Natural killer cell (primary cell): ENCODE measurements around the gene GUCY2C. TPM values are rescaled to one million over a fixed set of nuclear protein-coding genes. Genes with fewer than 3 reads are reported as not detected.

Source experiments
- ATAC-seq, 3 donors: fragments of 150-1000 bp in 2 of 3; fragments of 200-7000 bp in 1 of 3; cut with Tn5 transposase; 1 replicate in 1 of 3; 2 replicates in 2 of 3; pipeline ENCODE4 v1.10.0; 2021; ENCODE audit warnings: mild to moderate bottlenecking in 2 of 3, moderate library complexity in 2 of 3
- DNase-seq, 2 donors: peaks; one replicate each; pipeline versions ENCODE4 v3.0.0 to v3.0.0-alpha.2; 2013 to 2021; ENCODE audit warnings: mixed read lengths in 1 of 2
- H3K27ac ChIP-seq: one replicate; pipeline ENCODE4 v1.5.1; 2013; ENCODE audit warnings: mild to moderate bottlenecking, low read length
- H3K27me3 ChIP-seq: one replicate; pipeline ENCODE4 v1.6.1; 2013; ENCODE audit warnings: low read length; ENCODE audit not compliant: control insufficient read depth, insufficient read depth
- H3K36me3 ChIP-seq: one replicate; pipeline ENCODE4 v1.6.1; 2013; ENCODE audit warnings: low read length; ENCODE audit not compliant: control insufficient read depth, insufficient read depth
- H3K4me1 ChIP-seq: one replicate; pipeline ENCODE4 v1.6.1; 2013; ENCODE audit warnings: low read length; ENCODE audit not compliant: control insufficient read depth, insufficient read depth
- H3K4me3 ChIP-seq: one replicate; pipeline ENCODE4 v1.5.1; 2013; ENCODE audit warnings: low read length
- H3K9me3 ChIP-seq: one replicate; pipeline ENCODE4 v1.6.1; 2013; ENCODE audit warnings: low read length; ENCODE audit not compliant: control insufficient read depth, insufficient read depth
- H3K27ac Mint-ChIP-seq, 2 donors: one replicate each; pipeline ENCODE4 v1.8.0; 2022; ENCODE audit warnings: mild to moderate bottlenecking in 2 of 2, mixed read lengths in 2 of 2, moderate library complexity in 1 of 2
- H3K27me3 Mint-ChIP-seq, 2 donors: one replicate each; pipeline ENCODE4 v1.8.0; 2022; ENCODE audit warnings: low read depth in 2 of 2, mixed read lengths in 2 of 2
- H3K36me3 Mint-ChIP-seq: one replicate; pipeline ENCODE4 v1.8.0; 2022; ENCODE audit warnings: mixed read lengths
- H3K4me1 Mint-ChIP-seq, 2 donors: one replicate each; pipeline ENCODE4 v1.8.0; 2022; ENCODE audit warnings: mixed read lengths in 2 of 2
- H3K4me3 Mint-ChIP-seq: one replicate; pipeline ENCODE4 v1.8.0; 2022; ENCODE audit warnings: mild to moderate bottlenecking, moderate library complexity, mixed read lengths
- H3K9me3 Mint-ChIP-seq, 2 donors: one replicate each; pipeline ENCODE4 v1.8.0; 2022; ENCODE audit warnings: mixed read lengths in 2 of 2
- CTCF ChIP-seq: fragments of 200-600 bp; IDR thresholded peaks from one replicate; pipeline ENCODE4 v1.8.0; 2022; ENCODE audit warnings: antibody characterized with exemption
- WGBS: methylation state at CpG from one replicate; pipeline ENCODE4 v1.1.7; 2013; ENCODE audit warnings: missing lambda C conversion rate; ENCODE audit not compliant: insufficient coverage; 5-methylcytosine and 5-hydroxymethylcytosine counted together
- intact Hi-C: fragments of 100-400 bp; cut with micrococcal nuclease; formaldehyde crosslinking; loops from one replicate; pipeline ENCODE4 v1.14.2; 2022
- total RNA-seq, 4 donors: library from RNA; stranded (reverse); fragments of 120-200 nt in 1 of 4; gene quantifications; one replicate each; pipeline versions ENCODE4 v1.2.3 to v1.2.4, GENCODE V29; 2013 to 2022

GUCY2C gene
- total RNA-seq, 3 donors from 2014 or later (not counting 1 experiment from before 2014, with no cell fraction given): not detected

GRCh38 chr12:14589169-14590004, 107.0 kb downstream of the GUCY2C start:
- no peaks in the 10 kb centered on the region for H3K36me3 Mint-ChIP-seq
- TF ChIP-seq CTCF: no peak
- Histone ChIP-seq H3K9me3 (no peaks in the 10 kb centered on the region), H3K36me3 (no peaks in the 10 kb centered on the region), H3K27ac (no peak overlapping the region), H3K27me3 (no peaks in the 10 kb centered on the region), H3K4me1 (no peaks in the 10 kb centered on the region), H3K4me3 (no peak overlapping the region)
- H3K27ac Mint-ChIP-seq: no peak overlapping the region
- no peaks in the 10 kb centered on the region for H3K9me3 Mint-ChIP-seq
- peaks cover 0 to 3% of the 10 kb centered on the region in 2 donors for H3K27me3 Mint-ChIP-seq
- 93% methylated on average over 18 of the region's 18 CpGs for WGBS
- H3K4me3 Mint-ChIP-seq: no peak overlapping the region
- intact Hi-C loops: no loop called here
- ATAC-seq (no peak), DNase-seq (no peak)
- H3K4me1 Mint-ChIP-seq: no peaks in the 10 kb centered on the region

- Mint-ChIP-seq H3K27me3 (no peaks in the 10 kb centered on the region), H3K27ac (no peak overlapping the region), H3K36me3 (no peaks in the 10 kb centered on the region), H3K4me3 (no peak overlapping the region), H3K4me1 (no peaks in the 10 kb centered on the region), H3K9me3 (no peaks in the 10 kb centered on the region)
- intact Hi-C loops: no loop called here
- Histone ChIP-seq H3K4me1 (no peaks in the 10 kb centered on the region), H3K9me3 (no peaks in the 10 kb centered on the region), H3K27me3 (no peaks in the 10 kb centered on the region), H3K27ac (no peak overlapping the region), H3K36me3 (no peaks in the 10 kb centered on the region), H3K4me3 (no peak overlapping the region)
- TF ChIP-seq CTCF: no peak
- ATAC-seq: no peak
- DNase-seq: no peak
- WGBS: 79% methylated on average over 3 of the region's 3 CpGs
Observed at GRCh38 chr12:14588571-14588970, 107.8 kb downstream of the GUCY2C start.

GRCh38 chr12:14578646-14579045, 117.8 kb downstream of the GUCY2C start:
- Mint-ChIP-seq H3K36me3 (no peaks in the 10 kb centered on the region), H3K27me3 (peaks cover 12 to 20% of the 10 kb centered on the region in 2 donors), H3K4me1 (peaks cover 5 to 22% of the 10 kb centered on the region in 2 donors), H3K27ac (no peak overlapping the region), H3K4me3 (no peak overlapping the region), H3K9me3 (no peaks in the 10 kb centered on the region)
- TF ChIP-seq CTCF: no peak
- ATAC-seq (no peak), DNase-seq (no peak)
- H3K27me3 ChIP-seq: no peaks in the 10 kb centered on the region
- no peak overlapping the region for H3K4me3 ChIP-seq
- intact Hi-C loops: no loop called here
- H3K36me3 ChIP-seq: no peaks in the 10 kb centered on the region
- H3K4me1 ChIP-seq: peaks cover 7% of the 10 kb centered on the region
- 71% methylated on average over 8 of the region's 8 CpGs for WGBS
- H3K9me3 ChIP-seq: no peaks in the 10 kb centered on the region
- H3K27ac ChIP-seq: no peak overlapping the region
